Measurements from ENCODE around the gene ADD1. TPM values are rescaled to one million over a fixed set of nuclear protein-coding genes. Genes with fewer than 3 reads are reported as not detected.

The ADD1 gene
- polyA plus RNA-seq, 3 donors, result 76.1 to 122 (median 103) TPM

GRCh38 chr4:2977211-2978088, 133.8 kb downstream of the ADD1 start:
- H3K9me3 Mint-ChIP-seq, result peaks cover 12 to 31% (median 19%) of the 10 kb centered on the region in 7 donors
- no peak for DNase-seq
- Histone ChIP-seq H3K9me3 (replicated peaks in 1 of 2; ENCODE audit: control insufficient read depth in 1 of 2, insufficient read depth in 1 of 2, low read length in 2 of 2) (peaks cover 15 to 25% of the 10 kb centered on the region in 2 donors), H3K27ac (ENCODE audit: low read depth in 1 of 2, low read length in 2 of 2) (no peak overlapping the region), H3K36me3 (replicated peaks in 1 of 2; ENCODE audit: control insufficient read depth in 1 of 2, insufficient read depth in 2 of 2, low read length in 2 of 2) (no peaks in the 10 kb centered on the region), H2AFZ (ENCODE audit: insufficient read depth, low read depth, low read length, poor library complexity, severe bottlenecking) (no peak overlapping the region), H3K4me3 (replicated peaks in 1 of 3; ENCODE audit: low read depth in 2 of 3, low read length in 3 of 3) (no peak overlapping the region), H4K20me1 (ENCODE audit: insufficient read depth, low read length) (no peaks in the 10 kb centered on the region), H3K27me3 (ENCODE audit: control insufficient read depth in 2 of 2, insufficient read depth in 2 of 2, low read length in 2 of 2) (no peaks in the 10 kb centered on the region), H3K4me1 (ENCODE audit: control insufficient read depth in 1 of 2, insufficient read depth in 2 of 2, low read length in 2 of 2) (no peaks in the 10 kb centered on the region), H3K4me2 (replicated peaks; ENCODE audit: extremely low read depth, low read length, poor library complexity, severe bottlenecking) (no peak overlapping the region), H3K9ac (ENCODE audit: insufficient read depth, low read length, poor library complexity, severe bottlenecking) (no peak overlapping the region), H3K79me2 (ENCODE audit: insufficient read depth, low read length) (no peaks in the 10 kb centered on the region)
- H3K4me1 Mint-ChIP-seq, result no peaks in the 10 kb centered on the region
- H3K4me3 Mint-ChIP-seq, result no peak overlapping the region
- 93% methylated on average over 10 of the region's 14 CpGs for WGBS (ENCODE audit: insufficient coverage)
- H3K27ac Mint-ChIP-seq, result peak overlapping the region in 1 of 7 donors; percentile 5
- H3K36me3 Mint-ChIP-seq, result no peaks in the 10 kb centered on the region
- no peak for TF ChIP-seq CTCF (IDR thresholded peaks at IDR 0.05)
- peaks cover 0 to 4% (median 0%) of the 10 kb centered on the region in 3 donors for H3K27me3 Mint-ChIP-seq (ENCODE audit: low read depth in 3 of 3)
- intact Hi-C loops (cut with micrococcal nuclease), result no loop called here

Other genes starting within 250 kb of the ADD1 start
- gene TNIP2, start 87.5 kb upstream of the ADD1 start, polyA plus RNA-seq, result 10 to 100 TPM; 27.6 to 75.7 (median 28.2) TPM
- gene SH3BP2, start 50.8 kb upstream of the ADD1 start, polyA plus RNA-seq, result 100 to 1,000 TPM in 1 of 3 donors, 10 to 100 TPM in 2; 19.1 to 478 (median 26.9) TPM
- gene NOP14, start 119.6 kb downstream of the ADD1 start, polyA plus RNA-seq, result 1 to 10 TPM; 3.9 to 6.2 (median 4.3) TPM
- gene GRK4, start 119.7 kb downstream of the ADD1 start, polyA plus RNA-seq, result 1 to 10 TPM; 1.1 to 1.2 (median 1.2) TPM
- not detected for gene HTT-AS, start 230.7 kb downstream of the ADD1 start, polyA plus RNA-seq
- gene HTT, start 230.8 kb downstream of the ADD1 start, polyA plus RNA-seq, result 10 to 100 TPM in 1 of 3 donors, 1 to 10 TPM in 2; 1.8 to 27.1 (median 3.0) TPM